HCT116 (cell line): ENCODE results near the gene MAFG.

Experiments used
- ATF3 ChIP-seq: IDR thresholded peaks from 2 replicates; pipeline ENCODE4 v1.6.1; 2012
- CTCF ChIP-seq, 3 experiments: fragments of 200-600 bp in 1 of 3; sonication (generic) in 1 of 3; IDR thresholded peaks in 2 of 3; conservative IDR thresholded peaks in 1 of 3; 2 replicates each; pipeline ENCODE4 v1.5.1; 2012 to 2017; ENCODE audit warnings: low read depth in 2 of 3, low read length in 2 of 3, antibody characterized with exemption in 1 of 3, borderline replicate concordance in 1 of 3, control low read depth in 1 of 3, mild to moderate bottlenecking in 1 of 3, mixed read lengths in 1 of 3, mixed run types in 1 of 3, moderate library complexity in 1 of 3; ENCODE audit not compliant: insufficient read depth in 1 of 3
- EZH2 ChIP-seq: fragments of 200-600 bp; sonication (generic); IDR thresholded peaks from 2 replicates; pipeline ENCODE4 v1.6.1; 2017; ENCODE audit warnings: antibody characterized with exemption, mixed run types
- EZH2phosphoT487 ChIP-seq: fragments of 200-600 bp; IDR thresholded peaks from 2 replicates; pipeline ENCODE4 v1.6.1; 2018; ENCODE audit warnings: antibody characterized with exemption, borderline replicate concordance
- JUND ChIP-seq: IDR thresholded peaks from 2 replicates; pipeline ENCODE4 v1.6.1; 2012
- MAX ChIP-seq: IDR thresholded peaks from 2 replicates; pipeline ENCODE4 v1.6.1; 2012
- POLR2A ChIP-seq: IDR thresholded peaks from 2 replicates; pipeline ENCODE4 v1.7.0; 2011; ENCODE audit warnings: borderline replicate concordance; ENCODE audit not compliant: insufficient read depth, insufficient read length; ENCODE audit errors: extremely low read depth
- POLR2AphosphoS5 ChIP-seq: IDR thresholded peaks from 2 replicates; pipeline ENCODE4 v1.6.1; 2011; ENCODE audit warnings: mild to moderate bottlenecking, low read depth, low read length, moderate library complexity
- RAD21 ChIP-seq: IDR thresholded peaks from 2 replicates; pipeline ENCODE4 v1.6.1; 2012; ENCODE audit warnings: low read depth, mild to moderate bottlenecking
- REST ChIP-seq: IDR thresholded peaks from 2 replicates; pipeline ENCODE4 v1.6.1; 2012; ENCODE audit warnings: low read depth
- TCF7L2 ChIP-seq: IDR thresholded peaks from 2 replicates; pipeline ENCODE4 v1.7.0; 2011; ENCODE audit warnings: borderline replicate concordance, inconsistent platforms; ENCODE audit not compliant: insufficient read depth, insufficient read length; ENCODE audit errors: extremely low read depth
- YY1 ChIP-seq: IDR thresholded peaks from 2 replicates; pipeline ENCODE4 v1.6.1; 2011; ENCODE audit warnings: low read length, low read depth, moderate library complexity, mild to moderate bottlenecking; ENCODE audit not compliant: insufficient replicate concordance; ENCODE audit errors: extremely low read depth
- ZBTB33 ChIP-seq: IDR thresholded peaks from 2 replicates; pipeline ENCODE4 v1.6.1; 2011; ENCODE audit warnings: mild to moderate bottlenecking, low read length, moderate library complexity; ENCODE audit not compliant: insufficient replicate concordance; ENCODE audit errors: extremely low read depth
- ZNF274 ChIP-seq: fragments of 200-500 bp; sonication (Bioruptor generic); IDR thresholded peaks from 2 replicates; pipeline ENCODE4 v1.6.1; 2014; ENCODE audit warnings: mild to moderate bottlenecking, low read depth, low read length, inconsistent platforms

GRCh38 chr17:81955058-81955681 is 27.6 kb upstream of the MAFG start:
- TF ChIP-seq CTCF (IDR thresholded peaks at IDR 0.05 in 2 of 3, conservative IDR thresholded peaks at IDR 0.05 in 1 of 3; ENCODE audit: borderline replicate concordance in 1 of 3, insufficient read depth in 1 of 3, low read depth in 2 of 3, low read length in 2 of 3) (no peak), POLR2A (no peak), POLR2AphosphoS5 (no peak), YY1 (no peak), MAX (no peak), EZH2 (no peak), JUND (no peak), EZH2phosphoT487 (no peak), TCF7L2 (no peak), REST (no peak), RAD21 (no peak), ZBTB33 (no peak), ZNF274 (no peak), ATF3 (no peak)
